Upper lobe of left lung (tissue), 6 donors: ENCODE measurements around the gene NF2. TPM values are rescaled to one million over a fixed set of nuclear protein-coding genes. Genes with fewer than 3 reads are reported as not detected.

Experiments
- ATAC-seq, 2 donors: fragments of 200-7000 bp; cut with Tn5 transposase; one replicate each; pipeline ENCODE4 v1.9.1; 2022; ENCODE audit warnings: mild to moderate bottlenecking in 2 of 2, moderate library complexity in 2 of 2; ENCODE audit not compliant: low FRiP score in 2 of 2
- DNase-seq, 2 donors: peaks; one replicate each; pipeline ENCODE4 v3.0.0-alpha.2; 2019 to 2020
- H3K27ac ChIP-seq, 4 donors: fragments of 200-600 bp; sonication (generic); one replicate each; pipeline ENCODE4 v1.5.1; 2016 to 2019
- H3K27me3 ChIP-seq, 4 donors: fragments of 200-600 bp; sonication (generic); one replicate each; pipeline ENCODE4 v1.5.1; 2017 to 2019
- H3K36me3 ChIP-seq, 4 donors: fragments of 200-600 bp; sonication (generic); one replicate each; pipeline ENCODE4 v1.5.1; 2016 to 2019
- H3K4me1 ChIP-seq, 4 donors: fragments of 200-600 bp; sonication (generic); one replicate each; pipeline ENCODE4 v1.5.1; 2018 to 2019
- H3K4me3 ChIP-seq, 4 donors: fragments of 200-600 bp; sonication (generic); one replicate each; pipeline ENCODE4 v1.5.1; 2017 to 2019; ENCODE audit warnings: mild to moderate bottlenecking in 2 of 4, moderate library complexity in 1 of 4
- H3K9me3 ChIP-seq, 4 donors: fragments of 200-600 bp; sonication (generic); one replicate each; pipeline ENCODE4 v1.5.1; 2018 to 2019
- CTCF ChIP-seq, 6 experiments: fragments of 450-650 bp in 4 of 6; fragments of 200-600 bp in 2 of 6; sonication (generic) in 2 of 6; IDR thresholded peaks; one replicate each; pipeline ENCODE4 v1.5.1; 2016 to 2019; ENCODE audit warnings: antibody characterized with exemption in 6 of 6
- EP300 ChIP-seq, 4 donors: sonication (generic); formaldehyde crosslinking; IDR thresholded peaks; one replicate each; pipeline ENCODE4 v1.5.1; 2017; ENCODE audit warnings: antibody characterized with exemption in 4 of 4, control low read depth in 2 of 4
- POLR2A ChIP-seq, 4 donors: fragments of 450-650 bp; IDR thresholded peaks; one replicate each; pipeline ENCODE4 v1.5.1; 2016 to 2017; ENCODE audit warnings: antibody characterized with exemption in 4 of 4, mild to moderate bottlenecking in 2 of 4
- POLR2AphosphoS5 ChIP-seq, 2 donors: sonication (generic); formaldehyde crosslinking; IDR thresholded peaks; one replicate each; pipeline ENCODE4 v1.5.1; 2017; ENCODE audit warnings: antibody characterized with exemption in 2 of 2
- WGBS, 2 donors: methylation state at CpG; one replicate each; pipeline ENCODE4 v1.1.5; 2017 to 2018; 5-methylcytosine and 5-hydroxymethylcytosine counted together
- total RNA-seq, 6 donors: library from RNA; depleted of rRNA in 4 of 6; stranded (reverse); fragments of >200 nt in 4 of 6; gene quantifications; one replicate each; pipeline versions ENCODE4 v1.1.0 to v1.2.1, GENCODE V29; 2016 to 2021
- donor health status: DM: no; HTN: no; CAD: no; lungs with moderate emphysema.
- donor health status: DM: no; HTN: yes; CAD: no; lungs with severe emphysema.

NF2 gene
- total RNA-seq, 6 donors from 2014 or later: 31.2 to 43.8 (median 41.3) TPM

GRCh38 chr22:29734838-29735237 lies 131.4 kb downstream of the NF2 start:
- Histone ChIP-seq H3K27me3 (no peaks in the 10 kb centered on the region), H3K36me3 (peaks cover 0 to 60% (median 33%) of the 10 kb centered on the region in 4 donors), H3K4me1 (no peaks in the 10 kb centered on the region), H3K27ac (no peak overlapping the region), H3K4me3 (no peak overlapping the region), H3K9me3 (no peaks in the 10 kb centered on the region)
- 79 to 85% methylated on average over 8 to 9 of the region's 9 CpGs for WGBS, 2 donors
- DNase-seq (no peak), ATAC-seq (no peak)
- no peak for TF ChIP-seq POLR2A (IDR thresholded peaks at IDR 0.05)
- TF ChIP-seq POLR2AphosphoS5 (IDR thresholded peaks at IDR 0.05): no peak
- TF ChIP-seq EP300 (IDR thresholded peaks at IDR 0.05): no peak
- no peak for TF ChIP-seq CTCF (IDR thresholded peaks at IDR 0.05)

DNA sequence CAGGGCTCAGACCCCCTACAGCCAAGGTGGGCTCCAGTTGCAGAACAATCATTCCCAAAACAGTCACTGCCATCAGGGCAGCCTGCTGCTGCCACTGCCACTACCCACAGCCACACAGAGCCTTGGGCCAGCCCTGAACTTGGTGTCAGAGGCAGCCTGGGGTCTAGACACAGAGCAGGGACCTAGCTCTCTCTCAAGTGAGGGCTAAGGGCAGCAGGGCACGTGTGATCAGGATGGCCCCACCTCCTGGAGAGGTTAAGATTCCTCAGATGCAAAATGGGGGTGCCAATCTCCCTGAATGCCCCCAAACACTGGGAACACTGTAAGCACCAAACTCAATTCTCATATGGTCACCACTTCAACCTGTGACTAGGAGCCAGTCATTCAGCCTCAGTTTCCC lies 132.0 kb downstream of the NF2 start:
- no peak for TF ChIP-seq POLR2A (IDR thresholded peaks at IDR 0.05)
- no peak for ATAC-seq
- Histone ChIP-seq H3K27me3 (no peaks in the 10 kb centered on the region), H3K9me3 (no peaks in the 10 kb centered on the region), H3K4me1 (no peaks in the 10 kb centered on the region), H3K4me3 (no peak overlapping the region), H3K36me3 (peaks cover 0 to 59% (median 35%) of the 10 kb centered on the region in 4 donors), H3K27ac (no peak overlapping the region)
- 64 to 83% methylated on average over 1 of the region's 1 CpG for WGBS, 2 donors
- no peak for DNase-seq

- Histone ChIP-seq H3K27me3 (no peaks in the 10 kb centered on the region), H3K9me3 (no peaks in the 10 kb centered on the region), H3K4me1 (no peaks in the 10 kb centered on the region), H3K4me3 (no peak overlapping the region), H3K27ac (no peak overlapping the region), H3K36me3 (peaks cover 0 to 67% (median 42%) of the 10 kb centered on the region in 4 donors)
- no peak for ATAC-seq
- TF ChIP-seq POLR2A (IDR thresholded peaks at IDR 0.05): no peak
- no peak for TF ChIP-seq POLR2AphosphoS5 (IDR thresholded peaks at IDR 0.05)
- TF ChIP-seq EP300 (IDR thresholded peaks at IDR 0.05): no peak
- TF ChIP-seq CTCF (IDR thresholded peaks at IDR 0.05): no peak
- WGBS, 2 donors: 88 to 90% methylated on average over 22 of the region's 22 CpGs
- no peak for DNase-seq
Measured at GRCh38 chr22:29737251-29738117, 134.1 kb downstream of the NF2 start.

- Histone ChIP-seq H3K4me3 (no peak overlapping the region), H3K36me3 (peaks cover 0 to 65% (median 40%) of the 10 kb centered on the region in 4 donors), H3K4me1 (no peaks in the 10 kb centered on the region), H3K27me3 (no peaks in the 10 kb centered on the region), H3K9me3 (no peaks in the 10 kb centered on the region), H3K27ac (no peak overlapping the region)
- ATAC-seq (no peak), DNase-seq (no peak)
- TF ChIP-seq CTCF (IDR thresholded peaks at IDR 0.05): no peak
- TF ChIP-seq POLR2A (IDR thresholded peaks at IDR 0.05): no peak
- no peak for TF ChIP-seq EP300 (IDR thresholded peaks at IDR 0.05)
- no peak for TF ChIP-seq POLR2AphosphoS5 (IDR thresholded peaks at IDR 0.05)
- 87 to 90% methylated on average over 10 to 11 of the region's 15 CpGs for WGBS, 2 donors
Measured at GRCh38 chr22:29738118-29738815, 134.8 kb downstream of the NF2 start.

DNA sequence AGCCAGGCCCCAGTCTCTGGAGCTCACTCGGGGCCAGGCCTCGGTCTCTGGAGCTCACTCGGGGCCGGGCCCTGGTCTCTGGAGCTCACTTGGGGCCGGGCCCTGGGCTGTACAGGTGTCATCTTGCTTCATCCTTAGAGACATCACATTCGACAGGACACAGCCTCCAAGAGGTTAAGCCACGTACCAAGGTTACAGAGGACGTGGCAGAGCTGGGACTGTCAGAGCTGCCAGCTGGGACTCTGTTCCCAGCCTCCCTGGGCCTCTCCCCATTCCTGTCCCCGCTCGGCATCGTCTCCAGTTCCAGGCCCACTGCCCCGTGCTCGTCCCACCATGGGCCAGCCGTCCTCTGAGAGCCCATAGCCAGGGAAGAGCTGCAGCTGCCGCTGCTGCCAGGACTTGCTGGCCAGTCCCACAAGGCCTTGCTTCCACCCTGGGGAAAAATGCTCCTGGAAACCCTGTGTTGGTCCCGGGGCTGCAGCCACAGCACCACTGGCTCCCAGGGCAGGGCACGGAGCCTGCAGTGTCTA lies 136.0 kb downstream of the NF2 start:
- H3K4me3 ChIP-seq: no peak overlapping the region
- H3K9me3 ChIP-seq: no peaks in the 10 kb centered on the region
- no peak for TF ChIP-seq POLR2A (IDR thresholded peaks at IDR 0.05)
- TF ChIP-seq POLR2AphosphoS5 (IDR thresholded peaks at IDR 0.05): no peak
- no peak for TF ChIP-seq EP300 (IDR thresholded peaks at IDR 0.05)
- no peak for TF ChIP-seq CTCF (IDR thresholded peaks at IDR 0.05)
- ATAC-seq: no peak
- no peak overlapping the region for H3K27ac ChIP-seq
- peaks cover 0 to 59% (median 36%) of the 10 kb centered on the region in 4 donors for H3K36me3 ChIP-seq
- 94 to 97% methylated on average over 6 to 17 of the region's 17 CpGs for WGBS, 2 donors
- no peaks in the 10 kb centered on the region for H3K27me3 ChIP-seq
- no peaks in the 10 kb centered on the region for H3K4me1 ChIP-seq
- no peak for DNase-seq
